ENCODE results near the gene ZFYVE19. TPM values are rescaled to one million over a fixed set of nuclear protein-coding genes. Genes with fewer than 3 reads are reported as not detected.
"Not testable (repeated sequence)": the region's sequence is repeated elsewhere in the genome, so short reads cannot be mapped to it uniquely, and the experiment has no call there.

Gene ZFYVE19
- polyA plus RNA-seq, 3 donors = 25.7 to 27.9 (median 26.0) TPM

DNA sequence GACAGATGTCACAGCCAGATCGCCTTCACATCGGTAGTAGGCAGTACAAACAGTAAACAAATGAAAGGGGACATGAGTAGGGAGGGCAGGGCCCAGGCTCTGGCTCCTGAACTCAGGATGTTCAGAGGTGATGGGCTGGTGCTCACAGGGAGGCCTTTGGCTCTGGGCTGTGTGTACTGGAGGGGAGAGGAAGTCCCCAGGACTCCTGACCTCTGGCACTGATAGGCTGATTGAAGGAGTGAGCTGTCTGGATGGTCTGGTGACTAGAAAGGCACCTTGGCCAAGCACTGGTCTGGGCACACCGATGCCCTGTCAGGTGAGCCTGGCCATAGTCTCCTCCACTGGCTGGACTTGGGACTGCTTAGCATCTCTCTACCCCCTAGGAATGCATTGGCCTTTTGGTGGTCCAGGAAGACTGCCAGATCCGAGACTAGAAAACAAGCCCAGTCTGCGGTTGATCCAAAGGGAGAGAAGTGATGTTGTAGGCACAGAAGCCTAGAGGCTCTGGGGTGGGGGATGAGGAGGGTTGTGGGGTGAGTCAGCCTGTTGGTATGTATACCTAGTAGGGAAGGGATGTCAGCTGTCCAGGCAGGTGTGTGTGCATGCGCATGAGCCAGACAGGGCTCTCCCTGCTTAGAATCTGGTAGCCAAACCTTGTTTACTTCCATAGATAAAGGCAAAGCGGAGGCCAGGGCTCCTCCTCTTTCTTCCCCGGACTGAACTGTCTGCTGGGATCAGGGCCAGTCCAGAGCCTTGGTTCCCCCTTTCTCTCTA is 38.8 kb downstream of the ZFYVE19 start:
- no peak for DNase-seq (ENCODE audit: low read depth in 3 of 3, low spot score in 2 of 3)

DNA sequence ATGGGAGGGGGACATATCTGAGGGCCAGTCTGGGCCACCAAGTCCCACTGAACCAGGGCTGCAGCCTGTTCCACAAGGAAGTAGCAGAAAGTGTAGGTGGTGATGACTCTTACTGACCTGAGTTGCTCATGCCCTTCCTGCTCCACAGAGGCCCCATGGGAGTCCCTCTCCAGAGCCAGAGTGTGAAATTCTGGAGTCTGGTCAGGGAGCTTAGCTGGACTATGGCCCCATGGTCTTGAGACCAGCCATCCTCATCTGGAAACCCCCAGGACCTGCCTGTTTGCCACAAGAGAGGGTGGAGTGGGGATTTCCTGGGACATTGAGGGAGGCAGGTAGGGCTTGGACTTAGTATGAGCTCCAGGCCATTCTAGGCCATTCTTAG is 39.9 kb downstream of the ZFYVE19 start:
- DNase-seq (ENCODE audit: low read depth in 3 of 3, low spot score in 2 of 3) = no peak

DNA sequence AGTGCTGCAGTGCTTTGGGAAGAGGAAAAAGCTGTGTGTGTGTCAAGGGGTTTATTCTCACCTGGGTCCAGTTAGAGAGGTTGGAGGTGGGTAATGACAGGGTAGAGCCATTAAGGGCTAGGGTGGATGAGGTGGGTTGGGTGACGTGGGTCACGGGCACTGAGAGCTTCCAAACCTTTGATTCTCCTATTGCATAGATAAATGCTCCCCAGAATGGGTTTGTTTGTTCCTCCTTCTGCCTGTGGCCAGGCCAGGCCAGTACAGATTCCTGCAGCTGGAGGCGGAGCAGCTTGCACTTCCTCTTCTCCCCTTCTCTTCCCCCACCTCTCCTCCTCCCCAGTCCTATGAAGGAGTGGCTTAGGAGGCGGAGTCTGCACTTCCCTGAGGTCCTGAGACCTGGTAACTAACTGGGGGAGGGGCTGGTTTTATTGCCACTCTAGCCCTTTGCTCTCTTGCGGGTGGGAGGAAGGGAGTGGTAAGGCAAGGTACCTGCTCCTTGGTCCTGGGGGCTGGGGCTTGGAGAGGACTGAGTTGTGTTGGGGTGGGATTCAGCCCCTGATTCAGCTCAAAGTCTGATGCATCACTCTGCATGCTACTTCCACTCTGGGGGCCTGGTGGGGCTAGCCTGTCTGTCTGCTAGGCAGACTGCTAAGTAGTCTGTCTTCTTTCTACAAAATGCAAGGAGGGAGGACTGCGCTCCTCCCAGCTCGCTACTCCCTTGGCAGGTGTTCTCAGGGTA is 40.5 kb downstream of the ZFYVE19 start:
- peak in 1 of 3 donors; percentile 77 for DNase-seq (ENCODE audit: low read depth in 3 of 3, low spot score in 2 of 3)

DNA sequence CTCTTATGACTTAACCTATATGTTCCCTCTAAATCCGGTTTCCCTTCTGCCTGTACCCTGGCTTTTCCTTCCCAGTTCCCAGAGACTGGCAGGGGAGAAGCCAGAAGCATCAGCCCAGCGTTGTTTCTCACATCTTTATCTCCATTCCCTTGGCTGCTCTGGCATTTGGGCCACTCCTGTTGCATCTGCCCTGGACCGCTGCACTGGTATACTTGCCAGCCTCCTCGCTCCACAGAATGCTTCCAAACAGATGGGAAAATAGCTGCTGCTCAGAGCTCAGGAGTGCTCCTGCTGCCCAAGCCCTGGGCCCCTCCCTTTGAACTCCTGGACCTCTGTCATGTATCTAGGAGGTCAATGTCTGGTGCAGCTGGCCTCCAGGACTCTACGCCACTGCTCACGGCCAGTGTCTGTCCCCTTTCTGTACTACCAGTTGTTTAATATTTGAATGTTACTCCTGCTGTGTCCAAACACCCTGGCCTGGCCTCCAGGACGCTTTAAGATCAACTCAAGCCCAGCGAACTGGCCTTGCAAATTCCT is 43.8 kb downstream of the ZFYVE19 start:
- no peak for DNase-seq (ENCODE audit: low read depth in 3 of 3, low spot score in 2 of 3)

DNA sequence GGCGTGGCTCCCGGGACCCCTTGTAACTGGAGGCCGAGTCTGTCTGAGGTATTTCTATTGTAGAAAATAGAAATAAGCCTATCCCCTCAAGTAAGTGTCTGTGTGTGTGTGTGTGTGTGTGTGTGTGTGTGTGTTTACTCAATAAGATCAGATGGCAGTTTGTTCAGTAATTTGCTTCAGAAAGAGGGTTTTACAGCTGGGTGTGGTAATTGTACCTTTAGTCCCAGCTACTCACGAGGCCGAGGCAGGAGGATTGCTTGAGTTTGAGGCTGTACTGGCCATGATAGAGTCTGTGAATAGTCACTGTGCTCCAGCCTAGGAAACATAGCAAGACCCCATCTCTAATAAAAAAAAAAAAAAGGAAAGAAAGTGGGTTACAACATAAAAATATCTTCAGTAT is 45.6 kb downstream of the ZFYVE19 start:
- no peak for DNase-seq (ENCODE audit: low read depth in 3 of 3, low spot score in 2 of 3)

DNA sequence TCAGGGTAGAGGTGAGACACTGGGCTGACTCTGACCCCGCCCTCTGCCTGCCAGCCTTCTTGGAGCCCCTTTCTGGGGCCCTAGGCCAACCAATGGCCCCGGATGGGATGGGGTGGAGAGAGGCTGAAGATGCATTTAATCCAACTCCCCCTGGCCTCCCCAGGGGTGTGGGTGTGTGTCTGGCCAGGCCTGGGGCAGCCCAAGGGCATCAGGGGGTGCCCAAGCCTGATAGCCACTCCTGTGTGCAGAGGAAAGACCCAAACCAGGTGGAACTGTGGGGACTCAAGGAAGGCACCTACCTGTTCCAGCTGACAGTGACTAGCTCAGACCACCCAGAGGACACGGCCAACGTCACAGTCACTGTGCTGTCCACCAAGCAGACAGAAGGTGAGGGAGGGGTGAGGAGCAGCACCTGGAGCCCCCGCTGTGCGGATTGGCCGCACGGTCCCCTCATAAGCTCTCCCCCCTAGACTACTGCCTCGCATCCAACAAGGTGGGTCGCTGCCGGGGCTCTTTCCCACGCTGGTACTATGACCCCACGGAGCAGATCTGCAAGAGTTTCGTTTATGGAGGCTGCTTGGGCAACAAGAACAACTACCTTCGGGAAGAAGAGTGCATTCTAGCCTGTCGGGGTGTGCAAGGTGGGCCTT is 46.5 kb downstream of the ZFYVE19 start:
- DNase-seq (ENCODE audit: low read depth in 3 of 3, low spot score in 2 of 3) = no peak

DNA sequence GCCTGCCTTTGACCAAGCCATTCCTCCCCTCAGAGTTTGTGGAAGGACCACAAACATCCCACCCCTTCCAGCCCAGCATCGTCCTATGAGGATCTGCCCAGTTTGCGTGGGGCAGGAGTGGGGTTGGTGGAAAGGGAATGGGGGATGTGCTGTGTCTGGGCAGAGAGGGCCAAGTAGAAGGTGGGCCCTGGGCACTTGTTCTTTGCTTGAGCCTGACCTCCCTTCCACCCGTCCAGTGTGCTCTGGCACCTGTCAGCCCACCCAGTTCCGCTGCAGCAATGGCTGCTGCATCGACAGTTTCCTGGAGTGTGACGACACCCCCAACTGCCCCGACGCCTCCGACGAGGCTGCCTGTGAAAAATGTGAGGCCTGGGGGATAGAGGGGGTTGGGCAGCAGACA is 47.3 kb downstream of the ZFYVE19 start:
- no peak for DNase-seq (ENCODE audit: low read depth in 3 of 3, low spot score in 2 of 3)

DNA sequence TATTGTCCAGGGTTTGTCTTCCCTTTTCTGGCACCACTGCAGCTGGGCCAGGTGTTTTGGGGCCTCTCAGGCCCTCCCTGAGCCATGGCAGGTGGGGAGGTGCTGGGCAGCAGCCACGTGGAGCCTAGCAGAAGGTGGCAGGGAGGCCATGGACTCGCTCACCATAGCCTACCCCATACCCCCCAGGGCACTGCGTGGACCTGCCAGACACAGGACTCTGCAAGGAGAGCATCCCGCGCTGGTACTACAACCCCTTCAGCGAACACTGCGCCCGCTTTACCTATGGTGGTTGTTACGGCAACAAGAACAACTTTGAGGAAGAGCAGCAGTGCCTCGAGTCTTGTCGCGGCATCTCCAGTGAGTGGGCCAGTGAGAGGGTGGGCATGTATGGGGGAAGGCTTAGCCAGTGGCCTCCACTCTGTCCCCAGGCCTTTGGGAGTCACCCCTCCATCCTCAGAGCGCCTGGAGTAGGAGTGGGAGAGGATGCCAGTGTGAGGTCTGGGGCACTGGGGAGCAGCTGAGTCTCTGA is 48.9 kb downstream of the ZFYVE19 start:
- DNase-seq (ENCODE audit: low read depth in 3 of 3, low spot score in 2 of 3) = no peak

DNA sequence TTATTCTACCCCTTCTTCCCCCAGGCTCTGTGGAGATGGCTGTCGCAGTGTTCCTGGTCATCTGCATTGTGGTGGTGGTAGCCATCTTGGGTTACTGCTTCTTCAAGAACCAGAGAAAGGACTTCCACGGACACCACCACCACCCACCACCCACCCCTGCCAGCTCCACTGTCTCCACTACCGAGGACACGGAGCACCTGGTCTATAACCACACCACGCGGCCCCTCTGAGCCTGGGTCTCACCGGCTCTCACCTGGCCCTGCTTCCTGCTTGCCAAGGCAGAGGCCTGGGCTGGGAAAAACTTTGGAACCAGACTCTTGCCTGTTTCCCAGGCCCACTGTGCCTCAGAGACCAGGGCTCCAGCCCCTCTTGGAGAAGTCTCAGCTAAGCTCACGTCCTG is 49.9 kb downstream of the ZFYVE19 start:
- DNase-seq (ENCODE audit: low read depth in 3 of 3, low spot score in 2 of 3) = no peak

DNA sequence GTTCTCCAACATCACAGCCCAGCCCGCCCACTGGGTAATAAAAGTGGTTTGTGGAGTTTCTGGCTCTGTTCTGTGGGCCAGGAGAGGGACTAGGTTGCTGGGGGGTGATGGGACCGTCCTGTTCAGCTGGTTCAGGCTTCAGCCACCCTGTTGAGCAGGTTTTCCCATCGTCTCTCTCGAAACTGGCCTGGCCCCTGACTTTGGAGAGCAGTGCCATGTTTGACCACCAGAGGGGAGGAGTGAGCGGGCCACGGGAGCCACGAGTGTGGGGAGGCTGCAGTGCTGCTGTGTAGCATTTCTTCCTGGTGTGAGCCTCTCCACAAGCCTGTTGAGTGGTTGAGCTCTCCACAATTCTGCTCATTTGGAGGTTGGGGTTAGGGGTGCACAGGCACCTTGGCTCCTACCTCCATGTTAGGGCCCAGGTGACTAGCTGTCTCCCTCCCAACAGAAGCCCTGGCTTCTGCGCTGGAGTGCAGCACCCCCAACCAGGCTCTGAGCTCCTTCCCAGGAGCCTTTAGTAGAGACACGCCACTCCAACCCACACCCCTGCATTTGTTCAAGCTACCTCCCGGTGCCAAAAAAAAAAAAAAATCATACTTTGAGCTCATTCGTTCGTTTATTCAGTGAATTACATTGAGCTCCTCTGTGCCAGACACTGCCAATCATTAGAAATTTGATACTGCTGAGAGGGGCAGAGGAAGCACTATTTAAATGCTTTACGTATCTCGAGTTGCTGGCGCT is 50.9 kb downstream of the ZFYVE19 start:
- no peak for DNase-seq (ENCODE audit: low read depth in 3 of 3, low spot score in 2 of 3)

DNA sequence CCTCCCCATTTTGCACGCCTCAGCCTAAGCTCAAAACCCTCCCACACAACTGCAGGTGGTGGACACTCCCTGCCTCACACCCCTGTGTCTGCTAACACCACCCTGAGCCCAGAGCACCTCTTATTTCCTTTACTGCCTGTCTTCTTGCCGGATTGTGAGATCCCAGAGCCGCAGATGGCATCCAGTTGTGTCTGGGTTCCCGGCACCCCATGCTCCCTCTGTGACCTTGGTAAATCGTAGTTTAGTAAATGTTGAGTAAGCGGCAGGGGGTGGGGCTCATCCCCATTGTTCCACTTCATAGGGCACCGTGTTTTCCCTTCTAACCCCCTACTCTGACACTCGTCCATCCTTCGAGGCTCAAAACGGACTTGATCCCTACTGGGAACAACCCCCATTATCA is 51.8 kb downstream of the ZFYVE19 start:
- no peak for DNase-seq (ENCODE audit: low read depth in 3 of 3, low spot score in 2 of 3)

DNA sequence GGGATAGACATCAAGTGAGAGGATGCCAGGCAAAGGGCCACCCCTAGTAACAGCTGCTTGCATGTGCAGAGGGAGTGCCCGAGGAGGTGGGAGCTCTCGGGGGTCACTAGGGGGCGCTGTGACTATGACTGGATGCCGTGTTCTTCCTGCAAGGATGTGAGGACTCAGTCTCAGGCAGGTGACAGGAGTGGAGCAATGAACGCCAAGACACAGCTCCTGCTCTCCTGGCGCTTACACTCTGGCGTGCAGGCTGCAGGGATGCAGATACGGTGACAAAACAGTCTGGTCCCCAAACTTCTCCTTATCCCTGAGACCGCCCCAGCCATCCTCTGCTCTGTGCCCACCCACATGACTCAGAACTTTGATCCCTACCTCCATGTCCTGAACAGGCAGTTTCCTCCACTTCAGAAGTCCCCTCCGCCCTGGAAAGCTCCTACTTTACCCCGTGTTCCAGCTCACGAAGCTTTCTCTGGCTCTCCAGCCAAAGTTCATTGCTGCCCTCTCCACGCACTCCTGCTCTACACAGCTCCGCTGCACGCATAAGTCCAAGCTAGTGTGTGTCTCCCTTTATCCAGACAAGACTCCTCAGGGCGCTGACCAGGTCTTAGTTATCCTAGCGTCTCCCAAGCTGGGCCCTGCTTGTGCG is 52.4 kb downstream of the ZFYVE19 start:
- no peak for DNase-seq (ENCODE audit: low read depth in 3 of 3, low spot score in 2 of 3)

DNA sequence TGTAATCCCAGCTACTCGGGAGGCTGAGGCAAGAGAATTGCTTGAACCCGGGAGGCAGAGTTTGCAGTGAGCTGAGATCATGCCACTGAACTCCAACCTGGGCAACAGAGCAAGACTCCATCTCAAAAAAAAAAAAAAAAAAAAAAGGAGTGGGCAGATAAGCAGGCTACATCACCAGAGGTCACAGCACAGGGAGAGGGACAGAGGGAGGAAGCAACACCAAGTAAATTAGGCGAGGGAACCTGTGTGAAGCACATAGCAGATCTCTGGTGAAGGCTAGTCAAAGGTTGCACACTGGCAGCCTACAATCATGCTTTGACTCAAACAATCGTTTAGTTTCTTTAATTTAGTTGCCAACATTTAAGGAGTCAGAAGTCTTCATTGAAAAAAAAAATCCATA is 54.3 kb downstream of the ZFYVE19 start:
- not testable (repeated sequence) for DNase-seq (ENCODE audit: low read depth in 3 of 3, low spot score in 2 of 3)

DNA sequence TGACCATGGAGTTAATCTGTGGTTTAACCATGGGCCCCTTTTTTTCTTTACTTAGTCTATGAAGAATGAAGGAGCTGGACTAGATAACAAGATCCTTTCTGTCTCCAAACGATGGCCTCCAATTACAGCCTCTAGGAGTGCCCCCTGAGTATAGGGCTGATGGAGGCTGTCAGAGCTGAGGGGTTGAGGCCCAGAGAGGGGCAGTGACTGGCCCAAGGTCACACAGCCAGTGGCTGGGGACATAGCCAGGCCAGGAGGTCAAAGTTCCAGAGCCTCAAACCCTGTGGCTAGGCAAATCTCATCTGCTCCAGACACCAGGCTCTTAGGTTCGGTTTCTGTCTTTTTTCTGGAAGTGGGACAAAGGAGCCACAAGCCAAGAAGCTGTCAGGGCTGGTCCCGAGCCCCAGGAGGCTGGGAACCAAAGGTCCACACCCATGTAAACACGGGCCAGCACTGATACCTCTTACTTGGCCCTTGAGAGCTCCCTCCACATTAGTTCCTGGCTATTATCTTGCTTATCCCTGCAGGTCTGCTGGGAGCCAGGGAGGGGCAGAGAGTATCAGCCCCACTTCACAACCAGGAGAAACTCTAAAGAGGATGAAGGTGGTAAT is 56.9 kb downstream of the ZFYVE19 start:
- no peak for DNase-seq (ENCODE audit: low read depth in 3 of 3, low spot score in 2 of 3)

Other genes with a start within 250 kb of the ZFYVE19 start
- 10 to 100 TPM; 25.9 to 31.6 (median 29.9) TPM for gene CCDC32, start 242.0 kb upstream of the ZFYVE19 start, polyA plus RNA-seq (ENCODE audit: insufficient read length in 3 of 3)
- 10 to 100 TPM; 10.3 to 11.8 (median 10.3) TPM for gene RPUSD2, start 237.8 kb upstream of the ZFYVE19 start, polyA plus RNA-seq (ENCODE audit: insufficient read length in 3 of 3)
- 10 to 100 TPM; 17.3 to 21.4 (median 18.6) TPM for gene KNL1, start 212.8 kb upstream of the ZFYVE19 start, polyA plus RNA-seq (ENCODE audit: insufficient read length in 3 of 3)
- 10 to 100 TPM; 13.3 to 17.7 (median 14.9) TPM for gene RAD51, start 111.9 kb upstream of the ZFYVE19 start, polyA plus RNA-seq (ENCODE audit: insufficient read length in 3 of 3)
- 10 to 100 TPM; 35.4 to 39.2 (median 38.7) TPM for gene RMDN3, start 51.8 kb upstream of the ZFYVE19 start, polyA plus RNA-seq (ENCODE audit: insufficient read length in 3 of 3)
- 10 to 100 TPM; 31.9 to 44.8 (median 36.3) TPM for gene GCHFR, start 43.0 kb upstream of the ZFYVE19 start, polyA plus RNA-seq (ENCODE audit: insufficient read length in 3 of 3)
- 1 to 10 TPM; 1.7 to 1.9 (median 1.9) TPM for gene C15orf62, start 37.1 kb upstream of the ZFYVE19 start, polyA plus RNA-seq (ENCODE audit: insufficient read length in 3 of 3)
- 10 to 100 TPM; 38.1 to 40.6 (median 38.5) TPM for gene DNAJC17, start 384 bp downstream of the ZFYVE19 start, polyA plus RNA-seq (ENCODE audit: insufficient read length in 3 of 3)
- under 1 TPM; 0.22 to 0.47 (median 0.42) TPM for gene PPP1R14D, start 21.6 kb downstream of the ZFYVE19 start, polyA plus RNA-seq (ENCODE audit: insufficient read length in 3 of 3)
- gene SPINT1, start 37.0 kb downstream of the ZFYVE19 start, polyA plus RNA-seq (ENCODE audit: insufficient read length in 3 of 3) = 10 to 100 TPM; 60.3 to 71.1 (median 70.0) TPM
- 1 to 10 TPM; 1.4 to 1.7 (median 1.4) TPM for gene RHOV, start 67.1 kb downstream of the ZFYVE19 start, polyA plus RNA-seq (ENCODE audit: insufficient read length in 3 of 3)
- 10 to 100 TPM; 15.9 to 17.7 (median 16.3) TPM for gene VPS18, start 87.4 kb downstream of the ZFYVE19 start, polyA plus RNA-seq (ENCODE audit: insufficient read length in 3 of 3)
- 1 to 10 TPM; 6.6 to 9.1 (median 8.5) TPM for gene DLL4, start 122.3 kb downstream of the ZFYVE19 start, polyA plus RNA-seq (ENCODE audit: insufficient read length in 3 of 3)
- gene CHAC1, start 146.4 kb downstream of the ZFYVE19 start, polyA plus RNA-seq (ENCODE audit: insufficient read length in 3 of 3) = 1 to 10 TPM; 2.5 to 3.9 (median 3.4) TPM